Psoas muscle (tissue), 8 donors: ENCODE results near the gene PTN. TPM values are rescaled to one million over a fixed set of nuclear protein-coding genes. Genes with fewer than 3 reads are reported as not detected.

ENCODE experiments used
- ATAC-seq, 4 donors: fragments of 200-7000 bp; cut with Tn5 transposase; one replicate each; pipeline ENCODE4 v1.9.1; 2020; ENCODE audit warnings: moderate library complexity in 3 of 4, mild to moderate bottlenecking in 2 of 4
- DNase-seq, 2 donors: peaks; one replicate each; pipeline ENCODE4 v3.0.0-alpha.2; 2020
- H3K27ac ChIP-seq: fragments of 200-600 bp; one replicate; pipeline ENCODE4 v1.8.0; 2022
- H3K27me3 ChIP-seq, 3 donors: fragments of 200-600 bp in 1 of 3; one replicate each; pipeline versions ENCODE4 v1.6.1 to v1.8.0; 2013 to 2022; ENCODE audit warnings: low read length in 2 of 3, mild to moderate bottlenecking in 2 of 3, moderate library complexity in 1 of 3; ENCODE audit not compliant: insufficient read depth in 3 of 3
- H3K36me3 ChIP-seq, 2 donors: fragments of 200-600 bp in 1 of 2; one replicate each; pipeline versions ENCODE4 v1.6.1 to v1.8.0; 2013 to 2022; ENCODE audit warnings: low read depth in 1 of 2, mild to moderate bottlenecking in 1 of 2, moderate library complexity in 1 of 2; ENCODE audit not compliant: insufficient read depth in 1 of 2
- H3K4me1 ChIP-seq: fragments of 200-600 bp; one replicate; pipeline ENCODE4 v1.8.0; 2022
- H3K4me3 ChIP-seq: fragments of 200-600 bp; one replicate; pipeline ENCODE4 v1.8.0; 2022; ENCODE audit warnings: mild to moderate bottlenecking
- H3K9me3 ChIP-seq: fragments of 200-600 bp; one replicate; pipeline ENCODE4 v1.8.0; 2022
- WGBS, 3 donors: extraction: QIAGEN DNeasy Blood & Tissue Kit; methylation state at CpG; one replicate each; pipeline versions ENCODE4 v1.1.6 to v1.1.7; 2013; 5-methylcytosine and 5-hydroxymethylcytosine counted together
- intact Hi-C, 2 donors: fragments of 100-400 bp; cut with DNase I; formaldehyde crosslinking; loops; one replicate each; pipeline versions ENCODE4 v1.11.0 to v1.14.2; 2022
- polyA plus RNA-seq, 3 donors: library from polyadenylated mRNA; stranded (reverse); fragments of 200-250 nt; gene quantifications; one replicate each; pipeline ENCODE4 v1.2.3, GENCODE V29; 2013
- total RNA-seq, 4 donors: library from RNA; stranded (reverse); fragmentation: NEBNext Ultra II Directional in 2 of 4; extraction: Animal tissue kit (Norgen Biotek cat#: 25700) in 2 of 4; gene quantifications; one replicate each; pipeline versions ENCODE4 v1.2.1 to v1.2.4, GENCODE V29; 2021 to 2023
- TF ChIP-seq, protein P1 (sequence below): fragments of 200-600 bp; IDR thresholded peaks from one replicate; pipeline ENCODE4 v1.8.0; 2022; ENCODE audit warnings: antibody characterized with exemption
- donor health status: healthy with polysubstance abuse.
- donor health status: DM: no; HTN: no; CAD: no; lungs with moderate emphysema.
- donor health status: Bipolar disorder and iron deficiency.
- donor health status: healthy.
- donor health status: DM: yes; HTN: yes; CAD: no.
- donor health status: DM: no; HTN: no; CAD: no.
- donor health status: DM: no; HTN: no; CAD: no.
- donor health status: DM: yes; HTN: yes; CAD: no.

Gene PTN
- total and polyA plus RNA-seq, 7 donors = 0.13 to 4.2 (median 0.61) TPM

DNA sequence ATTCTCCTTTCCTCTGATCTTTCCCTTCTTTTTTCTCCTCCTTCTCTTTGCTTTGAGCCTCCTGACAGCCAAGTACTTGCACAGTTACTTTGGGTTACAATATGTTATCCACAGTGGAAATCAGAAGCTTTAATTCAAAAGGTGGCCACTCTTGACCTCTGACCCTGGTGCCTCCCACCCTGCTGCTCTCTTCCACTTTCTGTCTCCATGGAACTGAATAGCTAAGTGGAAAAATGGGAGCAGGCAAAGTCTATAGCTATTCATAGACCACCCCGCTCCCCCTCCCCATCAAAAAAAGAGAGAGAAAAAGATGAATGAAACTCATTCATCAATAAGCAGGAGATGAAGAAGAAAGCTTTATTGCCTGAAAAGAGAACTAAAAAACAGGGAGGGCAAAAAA, 39.4 kb downstream of the PTN start:
- intact Hi-C loops = no loop called here
- H3K27ac ChIP-seq = no peak overlapping the region
- ATAC-seq = no peak
- TF ChIP-seq, protein P1, sequence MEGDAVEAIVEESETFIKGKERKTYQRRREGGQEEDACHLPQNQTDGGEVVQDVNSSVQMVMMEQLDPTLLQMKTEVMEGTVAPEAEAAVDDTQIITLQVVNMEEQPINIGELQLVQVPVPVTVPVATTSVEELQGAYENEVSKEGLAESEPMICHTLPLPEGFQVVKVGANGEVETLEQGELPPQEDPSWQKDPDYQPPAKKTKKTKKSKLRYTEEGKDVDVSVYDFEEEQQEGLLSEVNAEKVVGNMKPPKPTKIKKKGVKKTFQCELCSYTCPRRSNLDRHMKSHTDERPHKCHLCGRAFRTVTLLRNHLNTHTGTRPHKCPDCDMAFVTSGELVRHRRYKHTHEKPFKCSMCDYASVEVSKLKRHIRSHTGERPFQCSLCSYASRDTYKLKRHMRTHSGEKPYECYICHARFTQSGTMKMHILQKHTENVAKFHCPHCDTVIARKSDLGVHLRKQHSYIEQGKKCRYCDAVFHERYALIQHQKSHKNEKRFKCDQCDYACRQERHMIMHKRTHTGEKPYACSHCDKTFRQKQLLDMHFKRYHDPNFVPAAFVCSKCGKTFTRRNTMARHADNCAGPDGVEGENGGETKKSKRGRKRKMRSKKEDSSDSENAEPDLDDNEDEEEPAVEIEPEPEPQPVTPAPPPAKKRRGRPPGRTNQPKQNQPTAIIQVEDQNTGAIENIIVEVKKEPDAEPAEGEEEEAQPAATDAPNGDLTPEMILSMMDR = no peak
- H3K4me1 ChIP-seq = no peaks in the 10 kb centered on the region
- H3K9me3 ChIP-seq = no peaks in the 10 kb centered on the region
- H3K4me3 ChIP-seq = no peak overlapping the region
- WGBS, 3 donors = 94 to 100% (median 96%) methylated on average over 1 of the region's 1 CpG
- H3K36me3 ChIP-seq = no peaks in the 10 kb centered on the region
- DNase-seq = no peak
- no peaks in the 10 kb centered on the region for H3K27me3 ChIP-seq

DNA sequence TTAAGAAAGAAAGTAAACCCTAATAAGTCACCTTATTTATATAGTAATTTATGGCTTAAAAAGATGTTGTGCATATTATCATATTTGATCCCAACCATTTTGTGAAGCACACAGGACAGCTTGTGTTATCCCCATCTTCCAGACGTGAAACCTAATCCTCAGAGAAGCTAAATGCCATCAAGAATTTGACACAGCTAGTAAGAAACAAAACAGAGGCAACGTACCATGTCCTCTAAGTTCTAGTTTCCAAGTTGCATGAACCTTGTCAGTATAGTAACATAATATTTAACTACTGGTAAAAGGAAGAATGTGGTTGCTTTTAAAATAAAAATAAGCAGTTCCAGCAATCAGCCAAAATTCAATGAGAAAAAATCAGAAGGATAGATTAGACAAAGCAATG, 41.5 kb downstream of the PTN start:
- 24 to 32% (median 31%) methylated on average over 2 of the region's 2 CpGs for WGBS, 3 donors

DNA sequence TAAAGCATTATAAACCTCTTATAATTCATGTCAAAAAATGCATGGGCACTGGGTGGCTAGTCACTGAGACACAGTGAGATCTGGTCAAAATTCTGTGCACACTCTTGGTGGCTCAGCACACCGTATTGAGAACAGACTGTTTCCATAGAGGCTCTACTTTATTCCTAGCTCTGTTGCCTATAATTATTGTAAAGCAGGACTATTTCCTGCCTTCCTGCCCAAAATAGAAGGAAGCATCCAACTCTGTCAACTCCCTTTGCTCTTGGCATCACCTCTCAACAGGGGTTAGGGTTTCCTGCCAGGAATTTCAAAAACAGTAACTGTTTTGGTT, 45.1 kb downstream of the PTN start:
- Histone ChIP-seq H3K4me1 (no peaks in the 10 kb centered on the region), H3K36me3 (no peaks in the 10 kb centered on the region), H3K4me3 (no peak overlapping the region), H3K27me3 (no peaks in the 10 kb centered on the region), H3K9me3 (no peaks in the 10 kb centered on the region), H3K27ac (no peak overlapping the region)
- DNase-seq (no peak), ATAC-seq (no peak)
- WGBS, 3 donors = 50 to 72% (median 50%) methylated on average over 1 of the region's 1 CpG
- TF ChIP-seq, protein P1 = no peak
- intact Hi-C loops = no loop called here

More for the DNA sequence above, 41.5 kb downstream of the PTN start:
- H3K27ac ChIP-seq = no peak overlapping the region
- intact Hi-C loops = no loop called here
- DNase-seq = no peak
- no peaks in the 10 kb centered on the region for H3K9me3 ChIP-seq
- H3K4me1 ChIP-seq = no peaks in the 10 kb centered on the region
- H3K27me3 ChIP-seq = no peaks in the 10 kb centered on the region
- no peak for ATAC-seq
- no peaks in the 10 kb centered on the region for H3K36me3 ChIP-seq
- TF ChIP-seq, protein P1 = no peak
- H3K4me3 ChIP-seq = no peak overlapping the region

DNA sequence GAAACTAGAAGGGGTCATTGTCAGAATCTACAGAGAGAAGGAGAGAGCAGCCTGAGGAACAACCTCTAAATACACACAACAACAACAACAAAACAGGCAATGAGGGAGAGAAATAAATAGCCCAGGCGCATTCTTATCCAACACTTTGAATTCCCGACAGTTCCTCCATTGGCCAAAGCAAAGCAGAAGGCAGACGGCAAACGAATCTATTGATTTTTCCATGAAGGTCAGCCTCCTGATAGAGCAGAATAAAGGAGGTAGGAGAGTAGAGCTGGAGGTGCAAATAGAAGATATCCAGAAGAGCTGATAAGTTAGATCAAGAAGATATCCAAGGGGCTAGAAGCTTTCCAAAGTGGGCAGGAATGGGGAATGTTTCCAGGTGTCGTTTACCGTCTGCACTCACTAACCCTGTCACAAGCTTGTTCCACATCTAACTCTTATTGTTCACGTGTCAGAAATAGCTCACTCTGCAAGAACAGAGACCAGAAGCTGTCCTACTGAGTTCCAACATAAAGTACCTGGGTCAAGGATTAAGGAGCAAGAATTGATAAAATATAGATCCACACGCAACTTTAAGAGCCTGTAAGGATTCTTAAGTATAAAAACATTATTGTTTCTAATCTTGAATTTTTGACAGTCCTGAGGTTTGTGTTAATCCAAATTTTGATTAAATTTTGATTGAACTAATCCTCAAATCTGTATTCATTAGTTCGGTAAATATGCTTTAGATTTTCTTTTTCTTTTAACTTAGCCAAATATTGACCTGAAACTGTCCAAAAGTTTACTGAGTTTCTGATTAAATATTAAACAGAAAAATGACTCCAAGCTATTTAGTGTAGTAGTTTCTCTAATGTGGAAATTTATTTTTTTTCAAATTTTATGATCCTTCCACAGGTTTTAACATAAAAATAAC, 45.7 kb downstream of the PTN start:
- H3K4me3 ChIP-seq = no peak overlapping the region
- H3K27me3 ChIP-seq = no peaks in the 10 kb centered on the region
- H3K27ac ChIP-seq = no peak overlapping the region
- H3K9me3 ChIP-seq = no peaks in the 10 kb centered on the region
- no peak for DNase-seq
- H3K4me1 ChIP-seq = no peaks in the 10 kb centered on the region
- TF ChIP-seq, protein P1 = no peak
- no peak for ATAC-seq
- intact Hi-C loops = no loop called here
- no peaks in the 10 kb centered on the region for H3K36me3 ChIP-seq
- 77 to 80% (median 79%) methylated on average over 9 of the region's 9 CpGs for WGBS, 3 donors
